Activated T-helper 17 cell treated with anti-CD3 and anti-CD28 coated beads, Interleukin-2, amount 50 U/mL, for 72 hours (primary cell): ENCODE results near the gene KDM1B. TPM values are rescaled to one million over a fixed set of nuclear protein-coding genes. Genes with fewer than 3 reads are reported as not detected.

Source experiments
- ATAC-seq: fragments of 150-1000 bp; cut with Tn5 transposase; replicated peaks from 2 replicates; pipeline ENCODE4 v1.10.0; 2021; ENCODE audit warnings: mild to moderate bottlenecking, moderate library complexity
- H3K27ac Mint-ChIP-seq: one replicate; pipeline ENCODE4 v1.8.0; 2022; ENCODE audit warnings: mixed read lengths
- H3K27me3 Mint-ChIP-seq: one replicate; pipeline ENCODE4 v1.8.0; 2022; ENCODE audit warnings: mixed read lengths
- H3K36me3 Mint-ChIP-seq: one replicate; pipeline ENCODE4 v1.8.0; 2022; ENCODE audit warnings: low read depth, mild to moderate bottlenecking, mixed read lengths
- H3K4me1 Mint-ChIP-seq: one replicate; pipeline ENCODE4 v1.8.0; 2022; ENCODE audit warnings: mixed read lengths
- H3K4me3 Mint-ChIP-seq: one replicate; pipeline ENCODE4 v1.8.0; 2022; ENCODE audit warnings: mild to moderate bottlenecking, mixed read lengths
- H3K9me3 Mint-ChIP-seq: one replicate; pipeline ENCODE4 v1.8.0; 2022; ENCODE audit warnings: mixed read lengths
- total RNA-seq, 2 donors: library from RNA; stranded (reverse); gene quantifications; one replicate each; pipeline ENCODE4 v1.2.3, GENCODE V29; 2022

Gene KDM1B
- total RNA-seq, 2 donors from 2014 or later, result 5.5 to 8.7 TPM

DNA sequence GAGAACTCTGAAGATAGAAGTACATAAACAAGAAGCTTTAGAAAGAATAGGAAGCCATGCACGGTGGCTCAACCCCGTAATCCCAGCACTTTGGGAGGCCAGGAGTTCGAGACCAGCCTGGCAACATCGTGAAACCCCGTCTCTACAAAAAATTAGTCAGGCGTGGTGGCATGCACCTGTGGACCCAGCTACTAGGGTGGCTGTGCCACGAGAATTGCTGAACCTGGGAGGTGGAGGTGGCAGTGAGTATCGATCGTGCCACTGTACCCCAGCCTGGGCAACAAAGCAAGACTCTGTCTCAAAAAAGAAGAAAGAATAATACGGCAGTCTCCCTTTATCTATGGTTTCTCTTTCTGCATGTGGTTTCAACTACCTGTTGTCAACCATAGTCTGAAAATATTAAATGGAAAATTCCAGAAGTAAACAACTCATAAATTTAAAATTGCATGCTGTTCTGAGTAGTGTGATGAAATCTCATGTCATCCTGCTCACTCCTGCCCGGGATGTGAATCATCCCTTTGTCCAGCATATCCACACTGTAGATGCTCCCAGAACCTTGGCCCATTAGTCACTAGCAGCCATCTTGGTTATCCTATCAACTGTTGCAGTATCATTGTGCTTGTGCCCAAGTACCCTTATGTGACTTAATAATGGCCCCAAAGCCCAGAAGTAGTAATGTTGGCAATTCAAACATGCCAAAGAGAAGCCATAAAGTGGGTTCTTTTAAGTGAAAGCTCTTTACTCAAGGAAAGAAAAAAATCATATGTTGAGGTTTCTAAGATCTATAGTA lies 87.0 kb downstream of the KDM1B start:
- Mint-ChIP-seq H3K27ac (peak overlapping the region; percentile 63), H3K27me3 (no peaks in the 10 kb centered on the region), H3K36me3 (peaks cover 99% of the 10 kb centered on the region), H3K4me3 (peak overlapping the region; percentile 39), H3K9me3 (no peaks in the 10 kb centered on the region), H3K4me1 (peaks cover 38% of the 10 kb centered on the region)
- ATAC-seq, result peak; percentile 21

DNA sequence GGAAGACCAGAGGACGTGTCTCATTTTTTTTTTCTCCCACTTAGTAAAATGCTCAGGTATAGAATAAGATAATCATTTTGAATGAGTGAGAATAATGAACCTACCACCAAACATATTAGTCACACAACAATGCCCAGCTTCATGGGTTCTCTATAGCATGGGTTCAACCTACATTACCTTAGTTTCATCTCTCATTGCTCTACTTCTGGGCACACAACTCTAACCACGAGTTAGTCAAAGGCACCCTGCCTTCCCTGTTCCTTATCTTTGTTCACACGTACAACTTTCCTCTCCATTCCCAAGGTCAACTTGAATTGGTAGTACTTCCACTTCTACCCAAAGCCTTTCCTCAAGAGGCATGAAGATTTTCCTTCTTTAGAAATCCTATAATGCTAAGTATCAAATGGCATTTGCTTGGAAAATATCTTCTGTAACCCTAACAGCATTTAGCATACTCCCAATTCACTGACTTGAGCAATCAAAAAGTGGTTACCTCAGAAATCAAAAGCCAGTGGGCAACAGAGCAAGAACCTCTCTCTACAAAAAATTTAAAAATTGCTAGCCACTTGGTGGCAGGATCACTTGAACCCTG lies 88.2 kb downstream of the KDM1B start:
- Mint-ChIP-seq H3K36me3 (peaks cover 99% of the 10 kb centered on the region), H3K27me3 (no peaks in the 10 kb centered on the region), H3K4me1 (peaks cover 38% of the 10 kb centered on the region), H3K27ac (no peak overlapping the region), H3K9me3 (no peaks in the 10 kb centered on the region), H3K4me3 (no peak overlapping the region)
- ATAC-seq, result peak; percentile 77

DNA sequence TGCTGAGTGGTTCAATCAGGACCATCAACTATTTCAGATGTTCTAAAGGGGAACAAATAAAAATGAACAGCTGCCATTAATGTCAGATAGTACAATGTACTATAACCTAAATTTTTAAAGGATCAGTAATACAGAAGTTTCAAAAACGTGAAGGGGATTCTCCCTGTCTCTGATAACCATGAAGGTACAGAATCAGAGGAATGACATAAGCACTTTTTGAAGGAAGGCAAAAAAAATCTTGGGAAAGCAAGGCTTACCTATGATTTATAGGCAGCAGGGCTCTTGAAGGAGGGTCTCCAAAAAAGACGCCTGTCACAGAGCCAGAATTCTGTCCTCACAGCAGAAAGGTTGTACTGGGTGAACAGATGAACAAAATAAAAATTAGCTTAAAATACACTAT lies 89.0 kb downstream of the KDM1B start:
- Mint-ChIP-seq H3K36me3 (peaks cover 99% of the 10 kb centered on the region), H3K27me3 (no peaks in the 10 kb centered on the region), H3K4me1 (peaks cover 42% of the 10 kb centered on the region), H3K27ac (no peak overlapping the region), H3K4me3 (no peak overlapping the region), H3K9me3 (peaks cover 2% of the 10 kb centered on the region)
- no peak for ATAC-seq

DNA sequence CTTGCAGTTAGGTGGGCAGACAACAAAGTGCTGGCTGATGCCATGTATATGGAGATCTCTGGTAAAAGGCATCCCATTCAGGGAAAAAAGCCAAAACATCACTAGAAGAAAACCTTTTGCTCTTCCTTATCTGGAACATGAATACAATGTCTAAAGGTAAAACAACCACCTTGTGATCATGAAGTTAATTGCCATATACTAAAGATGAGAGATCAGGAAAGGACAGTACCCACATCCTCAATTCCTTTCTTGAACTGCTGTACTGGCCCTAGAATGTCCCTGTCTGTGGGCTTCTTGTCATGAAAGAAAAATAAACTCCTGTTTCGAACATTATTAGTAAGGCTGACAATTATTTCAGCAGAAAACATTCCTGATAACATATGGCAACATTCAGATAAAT lies 89.9 kb downstream of the KDM1B start:
- H3K9me3 Mint-ChIP-seq, result peaks cover 4% of the 10 kb centered on the region
- peak overlapping the region; percentile 23 for H3K4me3 Mint-ChIP-seq
- peak overlapping the region; percentile 69 for H3K27ac Mint-ChIP-seq
- no peak for ATAC-seq
- H3K4me1 Mint-ChIP-seq, result peaks cover 48% of the 10 kb centered on the region
- H3K36me3 Mint-ChIP-seq, result peaks cover 100% of the 10 kb centered on the region
- H3K27me3 Mint-ChIP-seq, result no peaks in the 10 kb centered on the region

DNA sequence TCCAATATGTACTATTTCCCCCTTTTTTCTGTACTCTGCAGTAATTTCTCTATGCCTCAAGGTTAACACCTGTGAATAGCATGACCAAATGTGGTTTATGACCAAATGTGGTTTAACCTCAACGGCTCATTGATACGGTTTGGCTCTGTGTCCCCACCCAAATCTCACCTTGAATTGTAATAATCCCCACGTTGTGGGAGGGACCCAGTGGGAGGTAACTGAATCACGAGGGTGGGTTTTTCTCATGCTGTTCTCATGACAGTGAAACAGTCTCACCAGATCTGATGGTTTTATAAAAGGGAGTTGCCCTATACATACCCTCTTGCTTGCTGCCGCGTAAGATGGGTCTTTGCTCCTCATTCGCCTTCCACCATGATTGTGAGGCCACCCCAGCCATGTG lies 90.4 kb downstream of the KDM1B start:
- Mint-ChIP-seq H3K4me3 (peak overlapping the region; percentile 23), H3K9me3 (peaks cover 4% of the 10 kb centered on the region), H3K27me3 (no peaks in the 10 kb centered on the region), H3K27ac (peak overlapping the region; percentile 69), H3K36me3 (peaks cover 100% of the 10 kb centered on the region), H3K4me1 (peaks cover 48% of the 10 kb centered on the region)
- peak; percentile 64 for ATAC-seq

DNA sequence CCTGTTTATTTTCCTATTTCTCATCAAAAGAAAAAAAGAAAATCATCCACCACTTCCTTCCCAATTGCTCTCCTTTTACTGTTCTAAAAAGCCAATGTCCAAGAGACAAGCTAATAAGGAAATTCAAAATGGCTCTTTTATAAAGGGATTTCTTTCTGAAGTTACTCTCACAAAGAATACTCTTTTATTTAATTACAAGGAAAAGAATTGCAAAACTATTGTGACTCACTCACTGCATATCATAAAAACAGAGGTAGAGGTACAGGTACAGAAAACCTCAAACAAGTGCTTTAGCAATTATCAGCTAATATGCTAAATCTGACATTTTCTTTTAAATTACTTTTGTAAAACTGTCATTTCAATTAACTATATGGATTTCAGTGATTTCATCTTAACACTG lies 91.0 kb downstream of the KDM1B start:
- peaks cover 100% of the 10 kb centered on the region for H3K36me3 Mint-ChIP-seq
- H3K27me3 Mint-ChIP-seq, result no peaks in the 10 kb centered on the region
- H3K4me1 Mint-ChIP-seq, result peaks cover 45% of the 10 kb centered on the region
- H3K27ac Mint-ChIP-seq, result peak overlapping the region; percentile 69
- no peak for ATAC-seq
- H3K4me3 Mint-ChIP-seq, result peak overlapping the region; percentile 23
- peaks cover 4% of the 10 kb centered on the region for H3K9me3 Mint-ChIP-seq

DNA sequence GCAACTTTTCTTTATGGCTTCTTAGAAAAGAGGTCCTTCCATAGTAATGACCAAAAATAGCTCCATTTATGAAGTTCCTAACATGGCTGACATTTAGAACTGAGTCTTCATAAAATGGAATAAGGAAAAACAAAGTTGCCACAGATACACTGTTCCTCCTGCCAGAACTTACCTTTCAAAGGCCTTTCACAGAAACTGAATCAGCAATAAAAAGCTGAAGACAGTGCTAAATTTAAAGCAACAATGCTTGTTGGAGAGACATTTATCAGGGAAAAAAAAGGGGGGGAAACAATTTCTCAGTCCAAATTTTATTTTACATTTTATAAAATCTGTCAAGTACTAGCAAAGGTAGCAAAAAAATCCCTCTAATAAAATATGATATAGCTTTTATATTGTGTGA lies 91.8 kb downstream of the KDM1B start:
- H3K4me1 Mint-ChIP-seq, result peaks cover 46% of the 10 kb centered on the region
- H3K4me3 Mint-ChIP-seq, result no peak overlapping the region
- peaks cover 100% of the 10 kb centered on the region for H3K36me3 Mint-ChIP-seq
- H3K27me3 Mint-ChIP-seq, result no peaks in the 10 kb centered on the region
- H3K9me3 Mint-ChIP-seq, result peaks cover 4% of the 10 kb centered on the region
- no peak overlapping the region for H3K27ac Mint-ChIP-seq
- ATAC-seq, result no peak

DNA sequence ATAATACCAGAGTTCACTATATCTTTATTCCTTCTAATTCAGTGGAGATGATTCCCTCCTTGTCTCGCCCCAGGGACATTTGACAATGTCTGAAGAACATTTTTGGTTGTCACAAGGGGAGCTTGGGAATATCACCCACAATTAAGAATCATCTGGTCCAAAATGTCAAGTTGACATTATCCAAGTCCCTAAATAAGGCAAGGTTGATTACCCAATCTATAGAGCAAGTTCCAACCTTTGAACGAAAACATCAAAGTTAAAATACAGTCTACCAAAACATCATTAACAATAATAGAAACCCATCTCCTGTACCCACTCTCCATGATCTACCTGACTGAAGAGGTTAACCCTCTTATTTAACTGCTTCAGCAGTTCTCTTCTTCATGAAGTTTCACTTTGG lies 93.5 kb downstream of the KDM1B start:
- Mint-ChIP-seq H3K4me1 (peaks cover 30% of the 10 kb centered on the region), H3K27me3 (no peaks in the 10 kb centered on the region), H3K36me3 (peaks cover 100% of the 10 kb centered on the region), H3K9me3 (peaks cover 4% of the 10 kb centered on the region), H3K4me3 (no peak overlapping the region), H3K27ac (no peak overlapping the region)
- ATAC-seq, result no peak

DNA sequence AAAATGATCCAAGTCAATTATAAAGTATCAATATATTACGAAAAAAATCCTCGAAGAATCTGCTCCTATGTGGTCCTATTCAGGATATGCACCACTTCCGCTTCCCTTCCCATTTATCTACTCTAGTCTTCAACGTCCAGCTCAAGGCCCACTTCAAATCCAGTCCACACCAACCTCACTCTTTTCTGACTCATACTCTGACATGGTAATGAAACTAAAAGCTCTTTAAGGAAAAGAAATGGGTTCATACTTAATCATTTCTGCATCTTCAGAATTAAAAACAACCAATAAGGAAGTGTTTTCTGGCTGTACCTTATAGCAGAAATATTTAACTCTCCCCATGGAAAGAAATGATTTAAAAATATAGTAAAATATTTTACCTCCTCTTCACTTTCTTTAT lies 94.0 kb downstream of the KDM1B start:
- Mint-ChIP-seq H3K27ac (no peak overlapping the region), H3K4me1 (peaks cover 30% of the 10 kb centered on the region)

DNA sequence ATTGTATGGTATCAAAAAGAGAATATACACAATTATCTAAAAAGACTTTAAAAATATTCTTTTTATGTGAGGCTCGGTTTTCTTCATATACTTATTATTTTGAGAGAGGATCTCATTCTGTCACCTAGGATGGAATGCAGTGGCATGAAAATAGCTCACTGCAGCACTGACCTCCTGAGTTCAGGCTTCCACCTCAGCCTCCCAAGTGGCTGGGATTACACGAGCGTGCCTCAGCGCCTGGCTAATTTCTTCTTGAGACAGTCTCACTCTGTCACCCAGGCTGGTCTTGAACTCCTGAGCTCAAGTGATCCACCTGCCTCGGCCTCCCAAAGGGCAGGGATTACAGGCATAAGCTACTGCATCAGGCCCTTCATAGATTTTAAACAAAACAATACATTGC lies 98.4 kb downstream of the KDM1B start:
- Mint-ChIP-seq H3K27ac (no peak overlapping the region), H3K9me3 (peaks cover 4% of the 10 kb centered on the region), H3K27me3 (no peaks in the 10 kb centered on the region), H3K36me3 (peaks cover 100% of the 10 kb centered on the region), H3K4me1 (peaks cover 17% of the 10 kb centered on the region), H3K4me3 (no peak overlapping the region)
- no peak for ATAC-seq

More for the DNA sequence above, 94.0 kb downstream of the KDM1B start:
- ATAC-seq, result peak; percentile 42
- Mint-ChIP-seq H3K4me3 (no peak overlapping the region), H3K27me3 (no peaks in the 10 kb centered on the region), H3K9me3 (peaks cover 4% of the 10 kb centered on the region), H3K36me3 (peaks cover 100% of the 10 kb centered on the region)

DNA sequence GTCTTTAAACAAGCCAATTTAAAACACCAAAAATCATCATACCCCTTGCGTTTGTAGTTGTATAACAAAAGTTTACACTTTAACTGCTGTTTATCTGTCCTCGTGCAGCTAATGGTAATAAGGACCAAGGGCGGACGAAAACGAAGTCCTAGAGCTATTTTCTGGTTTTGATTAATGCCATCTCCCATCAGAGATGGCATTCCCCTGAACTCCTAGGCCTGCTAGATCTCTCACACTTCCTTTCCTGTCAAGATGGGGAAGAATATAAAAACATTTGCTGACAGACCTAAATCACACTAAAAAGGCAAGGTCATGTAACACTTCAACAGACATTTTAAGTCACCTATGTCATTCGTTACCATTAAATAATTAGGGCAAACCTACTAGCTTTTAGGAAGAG lies 99.6 kb downstream of the KDM1B start:
- no peaks in the 10 kb centered on the region for H3K9me3 Mint-ChIP-seq
- H3K36me3 Mint-ChIP-seq, result peaks cover 98% of the 10 kb centered on the region
- no peaks in the 10 kb centered on the region for H3K27me3 Mint-ChIP-seq
- H3K4me3 Mint-ChIP-seq, result no peak overlapping the region
- peaks cover 12% of the 10 kb centered on the region for H3K4me1 Mint-ChIP-seq
- no peak overlapping the region for H3K27ac Mint-ChIP-seq
- ATAC-seq, result no peak

DNA sequence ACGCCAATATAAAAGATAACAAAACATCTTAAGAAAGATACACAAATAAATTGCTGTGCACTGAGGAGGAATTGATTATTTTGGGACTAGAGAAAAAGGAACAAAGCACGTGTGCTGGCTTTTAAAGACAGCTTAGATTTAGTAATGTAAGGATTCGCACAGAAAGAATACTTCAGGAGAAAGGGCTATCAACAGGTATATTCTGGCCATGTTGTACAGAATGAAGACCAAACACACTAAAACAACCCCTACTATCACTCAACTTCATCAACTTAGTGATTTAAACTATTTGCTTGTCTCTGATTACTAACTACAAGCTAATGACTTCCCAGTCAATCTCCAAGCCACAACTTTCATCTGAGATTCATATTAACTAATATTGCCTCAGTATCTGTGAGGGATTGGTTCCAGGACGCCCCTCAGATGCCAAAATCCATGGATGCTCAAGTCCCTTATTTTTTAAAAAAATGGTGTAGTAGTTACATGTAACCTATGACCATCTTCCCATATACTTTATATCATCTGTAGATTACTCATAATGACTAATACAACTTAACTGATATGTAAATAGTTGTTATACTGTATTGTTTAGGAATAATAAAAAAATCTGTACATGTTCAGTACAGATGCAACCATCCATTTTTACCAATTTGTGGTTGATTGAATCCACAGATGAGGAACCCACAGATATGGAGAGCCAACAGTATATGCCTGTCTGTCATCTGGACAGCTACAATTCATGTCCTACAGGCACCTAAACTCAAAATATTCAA lies 104.6 kb downstream of the KDM1B start:
- peak; percentile 2 for ATAC-seq
- peak overlapping the region; percentile 88 for H3K4me3 Mint-ChIP-seq
- H3K4me1 Mint-ChIP-seq, result peaks cover 20% of the 10 kb centered on the region

DNA sequence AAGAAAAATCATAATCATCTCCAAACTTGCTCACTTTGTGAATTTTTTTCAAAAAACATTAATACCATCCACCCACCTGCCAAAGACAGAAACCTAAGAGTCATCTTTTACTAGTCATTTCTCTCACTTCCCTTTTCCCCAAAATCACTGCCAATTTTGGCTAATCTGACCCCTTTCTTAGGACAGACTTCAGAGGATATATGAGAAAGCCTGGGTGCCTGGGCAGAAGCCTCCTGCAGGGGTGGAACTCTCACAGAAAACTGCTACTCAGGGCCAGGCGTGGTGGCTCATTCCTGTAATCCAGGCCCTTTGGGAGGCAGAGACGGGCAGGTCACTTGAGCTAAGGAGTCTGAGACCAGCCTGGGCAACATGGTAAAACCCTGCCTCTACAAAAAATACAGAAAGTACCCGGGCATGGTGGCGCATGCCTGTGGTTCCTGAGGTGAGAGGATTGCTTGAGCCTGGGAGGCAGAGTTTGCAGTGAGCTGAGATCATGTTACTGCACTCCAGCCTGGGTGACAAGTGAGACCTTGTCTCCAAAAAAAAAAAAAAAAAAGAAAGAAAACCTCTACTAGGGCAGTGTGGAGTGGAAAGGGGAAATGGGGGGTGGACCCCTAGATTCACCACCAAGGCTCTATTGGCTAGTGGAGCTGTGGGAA lies 105.4 kb downstream of the KDM1B start:
- Mint-ChIP-seq H3K27me3 (no peaks in the 10 kb centered on the region), H3K4me3 (peak overlapping the region; percentile 88), H3K4me1 (peaks cover 27% of the 10 kb centered on the region), H3K36me3 (peaks cover 83% of the 10 kb centered on the region), H3K9me3 (no peaks in the 10 kb centered on the region), H3K27ac (peak overlapping the region; percentile 71)
- peak; percentile 47 for ATAC-seq

More for the DNA sequence above, 104.6 kb downstream of the KDM1B start:
- Mint-ChIP-seq H3K27ac (peak overlapping the region; percentile 71), H3K9me3 (no peaks in the 10 kb centered on the region), H3K36me3 (peaks cover 90% of the 10 kb centered on the region), H3K27me3 (no peaks in the 10 kb centered on the region)

DNA sequence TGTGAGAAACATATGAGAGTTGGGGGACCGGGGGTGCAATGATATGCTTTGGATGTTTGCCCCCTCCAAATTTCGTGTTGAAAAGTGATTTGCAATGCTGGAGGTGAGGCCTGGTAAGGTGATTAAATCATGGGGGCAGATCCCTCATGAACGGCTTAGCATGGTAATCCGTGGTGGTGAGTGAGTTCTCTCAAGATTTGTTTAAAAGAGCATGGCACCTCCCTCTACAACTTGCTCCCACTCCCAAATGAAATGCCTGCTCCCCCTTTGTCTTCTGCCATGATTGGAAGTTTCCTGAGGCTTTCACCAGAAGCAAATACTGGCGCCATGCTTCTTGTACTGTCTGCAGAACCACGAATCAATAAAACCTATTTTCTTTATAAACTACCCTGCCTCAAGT lies 106.7 kb downstream of the KDM1B start:
- Mint-ChIP-seq H3K36me3 (peaks cover 70% of the 10 kb centered on the region), H3K4me1 (peaks cover 27% of the 10 kb centered on the region), H3K27ac (no peak overlapping the region), H3K9me3 (no peaks in the 10 kb centered on the region), H3K4me3 (peak overlapping the region; percentile 88), H3K27me3 (no peaks in the 10 kb centered on the region)
- no peak for ATAC-seq
